ENCODE data around the gene ERMARD.

Gene ERMARD

DNA sequence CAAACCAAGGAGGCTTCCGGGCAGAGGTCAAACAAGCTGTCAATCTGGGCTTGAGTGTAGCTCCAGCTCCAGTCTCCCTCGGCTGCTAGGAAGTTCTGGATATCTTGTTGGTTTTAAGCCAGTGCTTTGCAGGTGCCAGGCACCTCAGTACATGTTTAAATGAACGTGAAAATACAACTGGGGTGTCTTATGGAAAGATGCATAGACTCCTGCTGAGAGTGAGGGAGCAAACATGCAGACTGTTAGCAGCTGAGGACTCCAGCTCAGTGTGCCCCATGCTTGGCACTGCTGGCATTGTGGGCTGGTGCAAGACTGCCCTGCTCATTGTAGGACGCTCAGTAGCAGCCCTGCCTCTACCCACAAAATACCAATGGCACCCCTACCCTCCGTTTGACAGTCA, 28.5 kb downstream of the ERMARD start:
- no peak for DNase-seq
- intact Hi-C loops (cut with DNase I), result no loop called here

- intact Hi-C loops (cut with DNase I), result no loop called here
- no peak for DNase-seq
Measured at GRCh38 chr6:169780571-169781091, 29.2 kb downstream of the ERMARD start.

DNA sequence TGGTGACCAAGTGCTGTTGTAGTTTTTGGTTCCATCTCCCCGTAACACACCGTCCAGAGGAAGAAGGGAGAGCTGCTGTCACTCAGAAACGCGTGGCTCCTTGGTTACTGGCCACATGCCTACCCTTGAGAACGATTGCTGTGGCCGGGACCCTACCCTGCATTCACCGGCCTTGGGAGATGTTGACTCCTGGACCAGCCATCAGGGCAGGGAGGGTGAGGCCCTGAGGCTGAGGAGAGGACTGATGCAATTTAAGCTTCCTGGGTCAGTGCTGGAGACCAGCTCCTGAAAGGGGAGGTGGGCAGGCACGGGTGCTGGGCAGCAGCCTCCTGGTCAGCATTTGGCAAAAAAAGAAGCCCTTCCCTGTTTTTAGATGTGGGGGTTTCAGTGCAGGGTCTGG, 31.5 kb downstream of the ERMARD start:
- peak in 1 of 10 donors; percentile 50 for DNase-seq
- intact Hi-C loops (cut with DNase I), result no loop called here

- intact Hi-C loops (cut with DNase I), result no loop called here
Measured at GRCh38 chr6:169783401-169783800, 32.0 kb downstream of the ERMARD start.

GRCh38 chr6:169783971-169784820, 32.8 kb downstream of the ERMARD start:
- intact Hi-C loops (cut with DNase I), result no loop called here
- DNase-seq, result peak in 1 of 10 donors; percentile 47

More at GRCh38 chr6:169783401-169783800, 32.0 kb downstream of the ERMARD start:
- peak in 1 of 10 donors; percentile 73 for DNase-seq

- intact Hi-C loops (cut with DNase I), result no loop called here
- no peak for DNase-seq
Measured at GRCh38 chr6:169784821-169785340, 33.5 kb downstream of the ERMARD start.

- peak in 1 of 10 donors; percentile 61 for DNase-seq
- intact Hi-C loops (cut with DNase I), result no loop called here
Measured at GRCh38 chr6:169785566-169785965, 34.1 kb downstream of the ERMARD start.

DNA sequence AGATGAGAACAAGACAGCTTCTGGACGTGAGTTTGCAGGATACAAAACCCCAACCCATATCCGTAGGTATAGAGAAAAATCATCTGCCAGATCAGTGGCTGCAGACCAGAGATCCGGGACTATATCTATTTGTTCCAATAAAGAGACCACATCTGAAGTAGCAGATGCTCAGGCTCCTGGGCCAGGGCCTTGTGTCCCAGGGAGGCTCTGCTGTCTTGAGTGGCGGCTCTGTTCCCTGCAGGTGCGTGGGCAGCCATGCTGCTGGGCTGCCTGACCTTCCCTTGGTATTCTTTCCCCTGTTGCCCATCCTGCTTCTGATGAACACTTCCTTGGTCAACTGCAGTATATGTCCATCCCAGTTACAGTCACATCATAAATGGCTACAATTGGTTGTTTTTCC, 34.9 kb downstream of the ERMARD start:
- intact Hi-C loops (cut with DNase I), result no loop called here
- DNase-seq, result no peak

DNA sequence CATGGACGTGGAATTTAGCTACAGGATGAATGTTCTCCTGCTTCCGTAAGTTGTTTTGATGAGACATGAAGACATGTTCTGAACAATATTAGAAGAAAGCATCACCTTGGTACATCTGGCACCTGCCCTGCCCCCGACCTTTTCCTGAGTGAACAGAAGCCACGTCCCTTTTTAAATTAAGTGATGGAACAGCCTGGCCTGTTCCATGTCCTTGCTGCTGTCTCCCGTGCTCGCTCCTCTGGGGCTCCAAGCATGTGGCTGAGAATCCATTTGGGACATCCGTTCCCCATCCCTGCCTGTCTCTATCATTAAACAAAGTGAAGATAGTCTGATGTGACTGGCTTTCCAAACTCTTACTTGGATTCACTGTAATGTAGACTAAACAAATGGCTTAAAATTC, 36.4 kb downstream of the ERMARD start:
- DNase-seq, result peak in 1 of 10 donors; percentile 22
- intact Hi-C loops (cut with DNase I), result no loop called here

DNA sequence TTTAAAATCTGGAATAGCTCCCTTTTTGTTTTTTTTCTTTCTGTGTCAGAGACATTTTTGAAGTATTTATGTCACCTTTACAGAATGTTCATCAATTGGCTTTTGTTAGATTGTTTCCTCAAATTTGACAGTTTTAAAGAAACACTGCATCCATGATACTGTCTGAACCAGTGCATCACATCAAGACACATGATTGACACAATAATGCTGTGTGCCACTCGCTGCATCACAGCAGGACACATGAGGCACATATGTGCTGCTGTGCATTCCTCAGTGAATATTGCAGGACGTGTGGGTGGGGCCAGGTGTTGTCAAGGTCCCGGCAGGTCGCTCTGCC, 37.4 kb downstream of the ERMARD start:
- no peak for DNase-seq
- intact Hi-C loops (cut with DNase I), result no loop called here

- intact Hi-C loops (cut with DNase I), result no loop called here
- peak in 1 of 10 donors; percentile 68 for DNase-seq
Measured at GRCh38 chr6:169789146-169789943, 37.9 kb downstream of the ERMARD start.

- peak; percentile 68 to 97 (median 82) for DNase-seq
- intact Hi-C loops (cut with DNase I), result loop anchor here (1.0 to 10.0 kb wide), 2 partner anchors 505 to 740 kb away; partner anchors contain the start of gene DLL1
Measured at GRCh38 chr6:169789944-169790927, 38.8 kb downstream of the ERMARD start.

DNA sequence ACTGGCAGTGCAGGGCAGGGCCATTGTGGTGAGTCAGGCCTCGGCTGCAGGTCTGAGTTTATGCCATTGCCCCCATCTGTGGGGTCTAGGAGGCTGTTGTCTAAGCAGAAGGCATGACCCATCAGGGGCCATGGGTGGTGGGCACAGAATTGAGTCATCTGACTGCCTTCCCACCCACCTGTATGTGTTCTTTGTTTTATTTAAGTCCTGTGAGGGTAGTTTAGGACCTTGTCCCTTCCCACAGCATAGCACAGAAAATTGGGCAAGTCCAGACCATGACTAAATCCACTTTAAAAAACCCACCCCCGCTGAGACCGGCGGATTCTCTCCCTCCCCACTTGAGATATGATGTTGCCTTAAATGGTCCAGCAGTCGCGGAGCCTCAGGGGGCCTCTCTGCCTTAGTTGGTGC, 40.3 kb downstream of the ERMARD start:
- DNase-seq, result no peak
- intact Hi-C loops (cut with DNase I), result loop anchor here (10.0 kb wide), 1 partner anchor 503 kb away; the partner anchor contains the start of gene DLL1

DNA sequence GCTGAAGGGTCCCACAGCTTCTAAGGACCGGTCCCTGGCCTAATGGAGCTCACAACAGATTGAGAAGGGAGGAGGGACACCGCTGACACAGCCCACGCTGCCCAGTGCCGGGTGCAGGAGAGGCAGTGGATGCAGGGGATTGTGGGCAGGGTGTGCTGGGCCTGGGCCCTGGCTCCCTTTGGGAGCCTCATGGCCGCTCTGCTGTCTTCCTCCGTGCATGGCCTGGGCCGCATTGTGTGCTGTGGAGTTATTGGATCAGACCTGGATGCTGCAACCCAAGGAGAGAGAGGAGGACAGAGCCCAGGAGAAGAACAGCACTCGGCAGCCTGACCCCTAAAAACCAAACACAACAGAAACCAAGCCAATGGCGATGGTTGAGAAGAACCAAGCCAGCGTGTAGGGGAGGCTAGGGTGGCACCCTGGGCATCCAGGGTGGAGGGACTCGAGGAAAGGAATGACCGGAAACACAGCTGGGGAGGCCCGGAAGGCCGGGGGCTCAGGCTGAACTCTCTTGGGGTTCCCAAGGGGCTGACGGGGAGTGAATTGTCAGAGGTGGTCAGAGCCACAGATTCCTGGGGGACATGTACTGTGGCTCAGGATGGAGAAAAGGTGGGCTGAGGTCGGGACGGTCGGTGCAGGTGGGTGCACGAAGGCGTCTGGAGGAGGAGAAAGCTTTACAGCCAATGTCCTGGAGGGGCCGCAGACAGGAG, 41.0 kb downstream of the ERMARD start:
- intact Hi-C loops (cut with DNase I), result loop anchor here (10.0 kb wide), 1 partner anchor 502 kb away; the partner anchor contains the start of gene DLL1

GRCh38 chr6:169793408-169793807, 42.0 kb downstream of the ERMARD start:
- intact Hi-C loops (cut with DNase I), result loop anchor here (10.0 kb wide), 1 partner anchor 501 kb away; the partner anchor contains the start of gene DLL1
- DNase-seq, result no peak

More for the DNA sequence above, 41.0 kb downstream of the ERMARD start:
- no peak for DNase-seq

GRCh38 chr6:169794317-169795055, 43.1 kb downstream of the ERMARD start:
- intact Hi-C loops (cut with DNase I), result loop anchor here (10.0 kb wide), 1 partner anchor 500 kb away; the partner anchor contains the start of gene DLL1
- DNase-seq, result peak in 1 of 10 donors; percentile 59

DNA sequence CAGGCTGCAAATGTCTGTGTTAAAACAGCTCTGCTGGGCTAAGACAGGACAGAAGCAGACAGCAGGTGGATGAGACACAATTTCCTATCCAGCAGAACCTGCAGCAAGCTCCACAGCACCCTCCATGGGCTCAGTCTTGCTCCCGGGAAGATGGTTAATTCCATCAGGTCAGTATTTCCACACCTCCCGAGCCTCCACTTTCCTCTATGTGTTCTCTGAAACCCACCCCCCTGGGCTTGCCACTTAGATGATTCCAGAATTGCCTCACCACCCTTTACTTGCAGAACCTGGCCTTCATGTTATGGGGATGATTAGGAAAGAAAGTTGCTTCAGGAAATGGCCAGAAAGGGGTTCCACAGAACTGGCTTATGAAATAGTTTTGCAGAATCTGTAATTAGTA, 43.8 kb downstream of the ERMARD start:
- intact Hi-C loops (cut with DNase I), result loop anchor here (10.0 kb wide), 1 partner anchor 500 kb away; the partner anchor contains the start of gene DLL1
- DNase-seq, result no peak

All from posterior cingulate gyrus (tissue), 11 donors.